Liver (tissue), 3 donors: ENCODE measurements around the gene TGIF1.

Source experiments
- ATF3 ChIP-seq: IDR thresholded peaks from 2 replicates; pipeline ENCODE4 v1.6.1; 2016; ENCODE audit warnings: antibody characterized with exemption
- CTCF ChIP-seq: fragments of 150-350 bp; IDR thresholded peaks from 2 replicates; pipeline ENCODE4 v1.5.1; 2017; ENCODE audit warnings: improper control_type of control experiment, low read depth, low read length; ENCODE audit not compliant: missing input control
- EGR1 ChIP-seq, 2 donors: IDR thresholded peaks; 2 replicates each; pipeline ENCODE4 v1.6.1; 2016 to 2018; ENCODE audit warnings: antibody characterized with exemption in 2 of 2, low read depth in 2 of 2
- GABPA ChIP-seq, 2 donors: IDR thresholded peaks in 1 of 2; conservative IDR thresholded peaks in 1 of 2; 2 replicates each; pipeline ENCODE4 v1.6.1; 2016; ENCODE audit warnings: antibody characterized with exemption in 2 of 2, mild to moderate bottlenecking in 1 of 2, moderate library complexity in 1 of 2
- JUND ChIP-seq, 2 donors: IDR thresholded peaks; 2 replicates each; pipeline ENCODE4 v1.6.1; 2016; ENCODE audit warnings: antibody characterized with exemption in 2 of 2
- RAD21 ChIP-seq, 2 donors: IDR thresholded peaks; 2 replicates each; pipeline ENCODE4 v1.6.1; 2016; ENCODE audit warnings: antibody characterized with exemption in 2 of 2, mild to moderate bottlenecking in 2 of 2
- REST ChIP-seq: IDR thresholded peaks from 2 replicates; pipeline ENCODE4 v1.6.1; 2016; ENCODE audit warnings: antibody characterized with exemption, mild to moderate bottlenecking
- SP1 ChIP-seq: IDR thresholded peaks from 2 replicates; pipeline ENCODE4 v1.6.1; 2018; ENCODE audit warnings: antibody characterized with exemption, mild to moderate bottlenecking
- TAF1 ChIP-seq: conservative IDR thresholded peaks from 2 replicates; pipeline ENCODE4 v1.6.1; 2016; ENCODE audit warnings: antibody characterized with exemption, mild to moderate bottlenecking
- YY1 ChIP-seq: IDR thresholded peaks from 2 replicates; pipeline ENCODE4 v1.6.1; 2016; ENCODE audit warnings: antibody characterized with exemption, mild to moderate bottlenecking
- donor health status: healthy.
- donor health status: healthy.

GRCh38 chr18:3480827-3481573 lies 31.0 kb downstream of the TGIF1 start:
- TF ChIP-seq CTCF = no peak
- TF ChIP-seq REST = no peak
- no peak for TF ChIP-seq JUND (IDR thresholded peaks at IDR 0.05)
- no peak for TF ChIP-seq GABPA (IDR thresholded peaks at IDR 0.05 in 1 of 2, conservative IDR thresholded peaks at IDR 0.05 in 1 of 2)
- TF ChIP-seq ATF3 = no peak
- no peak for TF ChIP-seq EGR1 (IDR thresholded peaks at IDR 0.05; ENCODE audit: low read depth in 2 of 2)
- no peak for TF ChIP-seq SP1
- no peak for TF ChIP-seq YY1
- no peak for TF ChIP-seq TAF1
- TF ChIP-seq RAD21 (IDR thresholded peaks at IDR 0.05) = no peak
